GM21447 (cell line): ENCODE data around the gene FBLIM1.
A peak's percentile ranks its signal among the peaks of the same experiment; 100 is the strongest.

Experiments used
- ATAC-seq: cut with Tn5 transposase; IDR thresholded peaks from one replicate; pipeline ENCODE4 v1.9.1; 2021; ENCODE audit not compliant: unreplicated experiment

FBLIM1 gene

GRCh38 chr1:15730423-15730822, 28.2 kb upstream of the FBLIM1 start:
- no peak for ATAC-seq

GRCh38 chr1:15730936-15731335, 27.7 kb upstream of the FBLIM1 start:
- ATAC-seq, result no peak

GRCh38 chr1:15731735-15732685, 26.6 kb upstream of the FBLIM1 start:
- no peak for ATAC-seq

GRCh38 chr1:15732686-15733081, 25.9 kb upstream of the FBLIM1 start:
- no peak for ATAC-seq

- ATAC-seq, result no peak
These were observed 25.3 kb upstream of the FBLIM1 start for GRCh38 chr1:15733218-15733725.

- ATAC-seq, result no peak
These were observed 24.8 kb upstream of the FBLIM1 start for GRCh38 chr1:15733726-15734226.

- no peak for ATAC-seq
These were observed 24.3 kb upstream of the FBLIM1 start for GRCh38 chr1:15734296-15734695.

GRCh38 chr1:15734901-15735300, 23.7 kb upstream of the FBLIM1 start:
- no peak for ATAC-seq

- ATAC-seq, result no peak
These were observed 23.1 kb upstream of the FBLIM1 start for GRCh38 chr1:15735304-15736037.

GRCh38 chr1:15736038-15736891, 22.3 kb upstream of the FBLIM1 start, which contains the start of gene SLC25A34:
TSS of gene SLC25A34 (plus strand) at chr1:15736258. CDS start at chr1:15736486, 228 bp downstream.
- no peak for ATAC-seq

- no peak for ATAC-seq
These were observed 21.7 kb upstream of the FBLIM1 start for GRCh38 chr1:15736892-15737261.

GRCh38 chr1:15737324-15738319, 21.0 kb upstream of the FBLIM1 start:
- no peak for ATAC-seq

- ATAC-seq, result no peak
These were observed 20.0 kb upstream of the FBLIM1 start for GRCh38 chr1:15738416-15739113.

- no peak for ATAC-seq
These were observed 19.3 kb upstream of the FBLIM1 start for GRCh38 chr1:15739259-15739658.

GRCh38 chr1:15739745-15740144, 18.9 kb upstream of the FBLIM1 start:
- no peak for ATAC-seq

- peak; percentile 50 for ATAC-seq
These were observed 17.4 kb upstream of the FBLIM1 start for GRCh38 chr1:15740924-15741850.

- no peak for ATAC-seq
These were observed 16.2 kb upstream of the FBLIM1 start, which contains the start of gene TMEM82 for GRCh38 chr1:15742339-15742801. TSS of gene TMEM82 (plus strand) at chr1:15742499. CDS start at chr1:15742560, 61 bp downstream.
